Right lobe of liver (tissue), 6 donors: ENCODE measurements around the gene CEACAM18. TPM values are rescaled to one million over a fixed set of nuclear protein-coding genes. Genes with fewer than 3 reads are reported as not detected.
"Not testable (repeated sequence)": the region's sequence is repeated elsewhere in the genome, so short reads cannot be mapped to it uniquely, and the experiment has no call there.

ENCODE experiments used
- ATAC-seq, 4 donors: fragments of 200-7000 bp; cut with Tn5 transposase; one replicate each; pipeline ENCODE4 v1.9.1; 2020; ENCODE audit warnings: mild to moderate bottlenecking in 4 of 4, moderate library complexity in 4 of 4
- DNase-seq, 3 donors: peaks; one replicate each; pipeline ENCODE4 v3.0.0-alpha.2; 2020
- H3K27ac ChIP-seq, 3 donors: fragments of 200-600 bp; one replicate each; pipeline ENCODE4 v1.8.0; 2022
- H3K27me3 ChIP-seq, 2 donors: fragments of 200-600 bp; one replicate each; pipeline ENCODE4 v1.8.0; 2022
- H3K36me3 ChIP-seq, 4 donors: fragments of 200-600 bp; sonication (generic) in 1 of 4; one replicate each; pipeline versions ENCODE4 v1.5.1 to v1.8.0; 2017 to 2022; ENCODE audit warnings: control low read depth in 1 of 4
- H3K4me1 ChIP-seq, 4 donors: fragments of 200-600 bp; sonication (generic) in 1 of 4; one replicate each; pipeline versions ENCODE4 v1.5.1 to v1.8.0; 2017 to 2022; ENCODE audit warnings: control low read depth in 1 of 4
- H3K4me3 ChIP-seq, 3 donors: fragments of 200-600 bp; one replicate each; pipeline ENCODE4 v1.8.0; 2022
- H3K9me3 ChIP-seq, 4 donors: fragments of 200-600 bp; sonication (generic) in 1 of 4; one replicate each; pipeline versions ENCODE4 v1.5.1 to v1.8.0; 2017 to 2022; ENCODE audit warnings: control low read depth in 1 of 4
- CTCF ChIP-seq, 4 donors: fragments of 200-600 bp in 3 of 4; fragments of 450-650 bp in 1 of 4; IDR thresholded peaks; one replicate each; pipeline versions ENCODE4 v1.5.1 to v1.8.0; 2016 to 2022; ENCODE audit warnings: antibody characterized with exemption in 4 of 4, mild to moderate bottlenecking in 2 of 4
- POLR2A ChIP-seq: fragments of 450-650 bp; IDR thresholded peaks from one replicate; pipeline ENCODE4 v1.6.1; 2017; ENCODE audit warnings: antibody characterized with exemption, mild to moderate bottlenecking
- WGBS: methylation state at CpG from one replicate; pipeline ENCODE4 v1.1.6; 2018; ENCODE audit warnings: low coverage, low lambda C conversion rate; ENCODE audit not compliant: insufficient coverage; ENCODE audit errors: missing lambda C conversion rate; 5-methylcytosine and 5-hydroxymethylcytosine counted together
- intact Hi-C, 2 donors: fragments of 100-400 bp; cut with DNase I; formaldehyde crosslinking; loops; one replicate each; pipeline versions ENCODE4 v1.11.2 to v1.14.1; 2022
- total RNA-seq, 6 experiments: library from RNA; depleted of rRNA in 2 of 6; stranded (reverse); fragments of >200 nt in 2 of 6; fragmentation: NEBNext Ultra II Directional in 3 of 6; extraction: Animal tissue kit (Norgen Biotek cat#: 25700) in 3 of 6; gene quantifications; one replicate each; pipeline versions ENCODE4 v1.1.0 to v1.2.4, GENCODE V29; 2016 to 2023
- donor health status: DM: no; HTN: yes; CAD: no.
- donor health status: DM: no; HTN: no; CAD: no.
- donor health status: DM: no; HTN: no; CAD: no.
- donor health status: DM: no; HTN: yes; CAD: no.
- donor health status: DM: no; HTN: yes; CAD: no.

Gene CEACAM18
- total RNA-seq, 6 experiments from 2014 or later, result not detected

- DNase-seq (no peak), ATAC-seq (peak; percentile 38 to 66 (median 48))
- intact Hi-C loops, result no loop called here
- no peak overlapping the region for H3K27ac ChIP-seq
- WGBS, result 26% methylated on average over 22 of the region's 31 CpGs
- H3K9me3 ChIP-seq, result no peaks in the 10 kb centered on the region
- no peaks in the 10 kb centered on the region for H3K4me1 ChIP-seq
- no peak overlapping the region for H3K4me3 ChIP-seq
- H3K27me3 ChIP-seq, result no peaks in the 10 kb centered on the region
- no peaks in the 10 kb centered on the region for H3K36me3 ChIP-seq
- no peak for TF ChIP-seq CTCF (IDR thresholded peaks at IDR 0.05)
- no peak for TF ChIP-seq POLR2A
Measured at GRCh38 chr19:51441410-51442390, 36.6 kb upstream of the CEACAM18 start.

- whole genome bisulfite sequencing, result 62% methylated on average over 3 of the region's 3 CpGs
- H3K9me3 ChIP-seq, DNase-seq, intact Hi-C loops, H3K4me1 ChIP-seq, ATAC-seq, H3K4me3 ChIP-seq, H3K27me3 ChIP-seq, H3K36me3 ChIP-seq, H3K27ac ChIP-seq: not testable (repeated sequence)
Measured at GRCh38 chr19:51447510-51447909, 30.8 kb upstream of the CEACAM18 start.

GRCh38 chr19:51448011-51448410, 30.3 kb upstream of the CEACAM18 start:
- H3K9me3 ChIP-seq, result no peaks in the 10 kb centered on the region
- H3K27ac ChIP-seq, result peak overlapping the region in 1 of 3 donors; percentile 3
- intact Hi-C loops, result no loop called here
- no peaks in the 10 kb centered on the region for H3K4me1 ChIP-seq
- no peak for ATAC-seq
- WGBS, result 28% methylated on average over 3 of the region's 7 CpGs
- no peak for DNase-seq
- no peaks in the 10 kb centered on the region for H3K27me3 ChIP-seq
- TF ChIP-seq CTCF (IDR thresholded peaks at IDR 0.05) (no peak), POLR2A (no peak)
- H3K4me3 ChIP-seq, result no peak overlapping the region
- H3K36me3 ChIP-seq, result no peaks in the 10 kb centered on the region

GRCh38 chr19:51448411-51449016, 29.8 kb upstream of the CEACAM18 start:
- Histone ChIP-seq H3K36me3 (no peaks in the 10 kb centered on the region), H3K27me3 (no peaks in the 10 kb centered on the region), H3K4me1 (no peaks in the 10 kb centered on the region), H3K9me3 (no peaks in the 10 kb centered on the region), H3K27ac (peak overlapping the region in 1 of 3 donors; percentile 3), H3K4me3 (no peak overlapping the region)
- ATAC-seq (peak in 3 of 4 donors; percentile 55 to 72 (median 61)), DNase-seq (no peak)
- WGBS, result 29% methylated on average over 11 of the region's 13 CpGs
- TF ChIP-seq POLR2A (no peak), CTCF (IDR thresholded peaks at IDR 0.05) (no peak)
- intact Hi-C loops, result no loop called here
